ENCODE measurements around the gene PRKCA.

The PRKCA gene

DNA sequence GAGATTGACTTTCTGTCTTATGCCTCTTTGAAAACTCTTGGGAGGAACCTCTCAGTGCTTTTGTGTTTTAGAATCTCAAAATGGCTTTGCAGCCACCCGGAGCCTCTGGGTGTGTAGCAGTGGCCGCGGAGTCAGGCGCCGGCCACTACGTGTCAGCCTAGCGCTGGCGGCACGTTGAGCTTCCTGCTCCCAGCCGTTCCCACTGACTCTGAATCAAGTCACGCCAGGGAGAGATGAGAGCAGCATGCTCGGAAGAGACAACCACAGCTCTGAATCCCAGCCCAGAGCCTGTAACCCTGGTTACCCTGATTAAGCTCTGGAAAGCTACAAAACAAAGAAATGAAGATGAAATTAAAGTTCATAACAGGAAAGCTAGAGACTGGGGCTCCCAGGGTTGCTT is 435.1 kb downstream of the PRKCA start:
- no peak for TF ChIP-seq GATA3 (IDR thresholded peaks at IDR 0.05; ENCODE audit: low read depth, low read length)
- no peak for TF ChIP-seq GATA2 (IDR thresholded peaks at IDR 0.05; ENCODE audit: low read depth, low read length)

DNA sequence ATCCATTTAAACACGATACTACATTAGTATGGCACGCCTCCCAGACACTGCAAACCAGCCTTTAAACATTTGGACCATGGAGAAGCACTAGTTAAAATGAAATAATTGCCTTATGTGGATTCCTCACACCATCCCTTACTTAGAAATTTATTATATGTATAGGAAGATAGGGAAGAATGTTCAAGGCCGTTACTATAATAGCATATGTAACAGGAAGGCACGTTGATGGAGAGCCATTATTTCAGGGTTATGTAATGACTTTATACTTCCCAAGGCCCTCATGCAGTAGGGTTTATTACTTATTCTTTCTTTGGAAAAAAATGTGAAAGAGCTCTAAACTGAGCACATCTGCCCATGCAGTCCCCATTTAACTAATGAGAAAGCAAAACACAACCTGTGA is 435.9 kb downstream of the PRKCA start:
- TF ChIP-seq GATA3 (IDR thresholded peaks at IDR 0.05; ENCODE audit: low read depth, low read length) (no peak), GATA2 (IDR thresholded peaks at IDR 0.05; ENCODE audit: low read depth, low read length) (no peak)

DNA sequence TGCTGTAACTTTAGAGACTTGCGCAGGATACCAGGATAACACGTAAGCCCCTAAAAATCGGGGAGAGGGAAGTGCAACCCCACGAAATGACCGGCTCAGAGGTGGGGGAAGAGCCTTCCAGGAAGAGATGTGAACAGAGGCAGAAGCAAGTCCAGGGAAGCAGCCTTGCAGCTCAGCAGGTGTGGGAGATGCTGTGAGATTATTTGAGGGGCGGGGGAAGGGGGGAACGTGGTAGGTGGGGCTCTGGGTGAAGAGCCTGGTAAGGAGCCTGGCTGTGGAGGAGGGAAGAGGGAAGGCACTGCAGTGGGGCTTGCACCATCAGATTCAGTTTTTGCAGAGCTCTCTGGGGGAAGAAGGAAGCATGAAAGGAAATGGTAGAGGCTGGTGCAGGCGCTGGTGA is 437.1 kb downstream of the PRKCA start:
- TF ChIP-seq GATA2 (IDR thresholded peaks at IDR 0.05; ENCODE audit: low read depth, low read length) (no peak), GATA3 (IDR thresholded peaks at IDR 0.05; ENCODE audit: low read depth, low read length) (no peak)

DNA sequence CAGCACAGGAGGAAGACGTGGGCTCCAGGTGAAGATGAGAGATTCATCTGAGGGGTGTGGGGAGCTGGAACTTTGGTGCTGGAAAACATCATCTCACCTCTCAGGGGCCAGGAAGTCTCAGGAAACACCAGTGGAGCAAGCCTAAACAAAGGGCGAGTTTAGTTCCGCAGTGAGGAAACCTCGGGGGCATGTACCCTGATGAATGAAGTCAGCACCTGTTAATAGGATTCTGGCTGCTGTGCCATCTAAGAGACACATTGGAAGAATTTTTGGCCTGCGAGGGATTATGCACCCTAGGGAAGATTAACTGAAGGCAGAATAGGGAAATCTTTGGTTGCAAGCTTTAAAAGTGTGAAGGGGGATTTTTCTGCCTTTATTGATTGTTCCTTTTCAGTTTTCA is 437.8 kb downstream of the PRKCA start:
- no peak for TF ChIP-seq GATA3 (IDR thresholded peaks at IDR 0.05; ENCODE audit: low read depth, low read length)

DNA sequence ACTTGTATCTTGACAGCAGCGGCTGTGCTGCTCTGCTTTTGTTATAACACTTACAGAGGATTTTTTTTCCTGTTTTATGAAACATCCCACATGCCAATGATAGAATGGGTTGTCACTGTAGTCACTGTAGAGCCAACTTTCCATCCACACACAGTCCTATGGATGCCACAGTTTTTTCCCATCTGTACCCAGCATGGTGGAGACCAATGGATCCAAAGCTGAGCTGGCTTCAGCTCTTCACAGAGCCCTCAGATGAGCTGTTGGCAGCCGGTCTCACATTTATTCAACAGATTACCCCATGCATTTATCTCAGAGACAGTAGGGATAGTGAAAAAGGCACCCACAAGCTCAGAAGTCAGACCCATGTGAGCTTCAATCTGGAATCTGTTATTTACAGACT is 441.1 kb downstream of the PRKCA start:
- TF ChIP-seq GATA3 (IDR thresholded peaks at IDR 0.05; ENCODE audit: low read depth, low read length) (no peak), GATA2 (IDR thresholded peaks at IDR 0.05; ENCODE audit: low read depth, low read length) (no peak)

DNA sequence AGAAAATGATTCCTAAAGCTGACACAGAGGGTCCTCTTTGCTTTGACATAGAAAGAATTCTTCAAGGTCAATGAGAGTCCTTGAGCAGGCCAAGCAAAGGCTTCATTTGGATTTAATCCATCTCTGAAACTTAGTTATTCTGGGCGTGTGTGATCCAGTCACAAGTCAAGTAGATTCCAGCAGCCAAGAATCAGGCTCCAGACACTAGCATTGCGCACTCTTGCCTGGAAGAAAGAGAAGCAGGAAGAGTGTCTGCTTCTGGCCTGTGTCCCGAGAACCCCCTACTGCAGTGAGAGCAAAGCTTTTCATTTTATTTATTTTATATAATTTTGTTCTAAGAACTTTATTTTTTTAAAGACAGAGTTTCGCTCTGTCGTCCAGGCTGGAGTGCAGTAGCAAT is 444.3 kb downstream of the PRKCA start:
- TF ChIP-seq GATA2 (IDR thresholded peaks at IDR 0.05; ENCODE audit: low read depth, low read length) (no peak), GATA3 (IDR thresholded peaks at IDR 0.05; ENCODE audit: low read depth, low read length) (no peak)

DNA sequence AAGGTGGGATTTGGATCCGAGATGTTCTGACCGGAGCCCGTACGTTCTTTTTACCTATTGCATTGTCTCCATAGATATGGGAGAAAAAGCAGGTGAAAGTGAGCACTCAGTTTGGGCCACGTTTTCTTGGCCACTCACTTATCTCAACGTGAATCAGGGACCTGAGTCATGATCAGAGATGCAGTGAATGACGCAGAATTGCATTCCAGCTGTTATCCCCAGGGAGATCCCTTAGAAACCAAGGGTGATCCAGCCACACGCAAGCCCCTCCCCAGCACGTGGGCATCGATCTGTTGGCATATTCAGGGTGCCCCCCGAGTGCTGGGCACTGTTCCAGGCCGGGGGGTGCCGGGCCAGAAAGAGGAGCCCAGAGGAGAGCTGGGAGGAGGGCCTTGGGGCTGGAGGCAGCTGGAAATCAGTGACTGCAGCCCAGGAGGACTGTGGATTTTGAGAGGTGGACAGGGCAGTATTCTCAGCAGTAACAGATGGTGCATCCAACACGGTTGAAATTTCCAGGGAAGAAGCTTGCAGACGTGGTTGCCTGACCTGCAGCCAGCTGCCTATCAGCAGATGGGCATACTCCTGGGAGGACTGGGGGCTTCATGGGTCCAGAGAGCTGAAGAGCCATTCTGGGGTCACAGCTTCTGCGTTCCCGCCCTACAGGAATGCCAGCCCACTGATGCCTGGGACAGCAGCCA is 445.3 kb downstream of the PRKCA start:
- TF ChIP-seq GATA3 (IDR thresholded peaks at IDR 0.05; ENCODE audit: low read depth, low read length) = no peak
- no peak for TF ChIP-seq GATA2 (IDR thresholded peaks at IDR 0.05; ENCODE audit: low read depth, low read length)

DNA sequence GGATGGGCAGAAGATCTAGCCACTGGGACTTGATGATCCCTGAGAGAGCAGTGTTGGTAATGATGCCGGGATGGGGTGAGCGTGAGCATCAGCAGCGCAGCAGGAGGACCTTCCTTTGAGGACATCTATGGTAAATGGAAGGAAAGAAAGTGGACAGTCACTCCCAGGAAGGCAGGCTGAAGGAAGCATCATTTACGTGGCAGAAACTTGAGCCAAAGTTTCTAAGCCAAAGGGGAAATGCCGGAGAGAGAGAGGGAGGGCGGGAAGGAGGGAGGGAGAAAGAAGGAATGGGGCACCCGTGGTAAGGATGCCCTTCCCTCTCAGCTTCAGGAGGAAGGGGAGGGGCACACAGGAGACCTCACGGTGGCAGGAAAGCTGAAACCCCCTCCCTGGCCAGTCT is 446.2 kb downstream of the PRKCA start:
- TF ChIP-seq GATA2 (IDR thresholded peaks at IDR 0.05; ENCODE audit: low read depth, low read length) (no peak), GATA3 (IDR thresholded peaks at IDR 0.05; ENCODE audit: low read depth, low read length) (no peak)

DNA sequence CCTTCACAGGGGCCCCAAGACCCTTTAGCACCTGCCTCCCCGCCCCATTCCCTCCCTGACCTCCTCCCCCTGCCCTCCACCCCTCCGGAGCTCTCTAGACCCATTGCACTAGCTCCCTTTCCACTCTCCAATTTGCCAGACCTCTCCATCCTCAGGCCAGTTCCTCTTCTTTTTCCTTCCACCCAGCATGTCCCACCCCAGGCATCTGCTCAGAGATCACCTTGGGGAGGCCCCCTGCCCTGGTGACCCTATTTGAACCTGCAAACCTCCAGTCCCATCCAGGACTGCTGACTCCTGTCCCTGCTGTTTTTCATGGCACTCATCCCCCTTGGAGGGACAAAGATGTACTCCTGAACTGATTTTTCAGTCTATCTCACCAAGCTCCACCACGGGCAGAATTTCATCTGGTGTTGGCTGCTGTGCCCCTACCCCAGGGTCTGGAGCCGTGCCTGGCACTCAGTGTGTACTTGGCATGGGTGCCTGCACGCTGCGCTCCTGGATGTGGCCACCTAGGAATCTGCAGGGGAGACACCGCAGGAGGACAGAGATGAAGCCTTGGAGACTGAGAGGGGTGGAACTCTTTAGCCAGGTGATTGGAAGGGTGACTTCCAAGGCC is 446.9 kb downstream of the PRKCA start:
- TF ChIP-seq GATA2 (IDR thresholded peaks at IDR 0.05; ENCODE audit: low read depth, low read length) (no peak), GATA3 (IDR thresholded peaks at IDR 0.05; ENCODE audit: low read depth, low read length) (no peak)

DNA sequence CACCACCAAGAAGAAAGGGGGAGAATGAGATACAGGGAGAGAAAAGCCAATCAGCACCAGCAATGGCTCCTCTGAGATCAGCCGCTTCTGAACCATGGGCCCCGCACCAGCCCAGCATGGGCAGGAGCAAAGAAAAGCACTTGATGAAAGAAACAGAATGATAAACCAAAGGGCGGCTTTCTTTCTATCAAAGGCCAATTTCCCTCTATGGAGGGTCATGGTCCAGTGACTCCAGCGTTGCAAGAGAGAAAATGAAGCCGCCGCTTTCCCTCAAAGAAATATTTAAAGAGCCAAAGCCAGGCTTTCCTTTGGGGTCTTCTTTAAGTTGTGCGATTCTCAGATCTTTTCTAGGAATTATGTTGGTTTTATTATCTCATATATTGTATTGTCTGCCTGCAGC is 447.7 kb downstream of the PRKCA start:
- no peak for TF ChIP-seq GATA2 (IDR thresholded peaks at IDR 0.05; ENCODE audit: low read depth, low read length)
- no peak for TF ChIP-seq GATA3 (IDR thresholded peaks at IDR 0.05; ENCODE audit: low read depth, low read length)

DNA sequence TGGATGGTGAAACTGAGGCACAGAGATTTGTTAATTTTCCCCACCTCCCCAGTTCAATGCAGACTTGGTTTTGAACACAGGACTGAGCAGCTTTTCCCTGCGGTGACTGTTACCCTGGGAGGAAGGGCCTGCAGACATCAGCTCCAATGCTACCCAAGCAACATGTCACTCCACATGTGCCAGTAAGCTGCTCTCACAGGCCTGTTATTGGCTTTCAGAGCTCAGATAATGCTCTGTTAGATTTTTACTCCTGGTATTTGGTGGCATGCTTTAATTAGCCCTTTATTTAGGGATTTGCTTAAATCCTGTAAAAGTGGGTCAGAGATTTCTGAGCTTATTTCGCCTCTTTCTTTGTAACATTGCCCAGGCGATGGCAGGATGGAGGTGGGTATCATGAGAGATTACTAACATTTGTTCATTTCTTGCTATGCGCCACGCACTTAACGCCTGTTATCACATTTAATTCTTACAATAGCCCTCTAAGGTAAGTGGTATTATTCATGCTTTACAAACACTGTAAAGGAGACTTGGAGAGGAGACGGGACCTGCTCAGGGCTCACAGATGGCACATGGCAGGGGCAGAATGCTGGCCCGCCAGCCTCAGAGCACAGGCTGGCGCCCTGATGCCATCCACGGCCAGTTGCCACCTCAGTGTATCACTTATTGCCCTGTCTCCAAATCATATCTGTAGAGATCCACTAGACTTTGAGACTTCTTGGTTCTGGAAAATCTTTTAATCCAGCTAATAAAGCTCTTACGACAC is 448.5 kb downstream of the PRKCA start:
- no peak for TF ChIP-seq GATA2 (IDR thresholded peaks at IDR 0.05; ENCODE audit: low read depth, low read length)
- TF ChIP-seq GATA3 (IDR thresholded peaks at IDR 0.05; ENCODE audit: low read depth, low read length) = no peak

DNA sequence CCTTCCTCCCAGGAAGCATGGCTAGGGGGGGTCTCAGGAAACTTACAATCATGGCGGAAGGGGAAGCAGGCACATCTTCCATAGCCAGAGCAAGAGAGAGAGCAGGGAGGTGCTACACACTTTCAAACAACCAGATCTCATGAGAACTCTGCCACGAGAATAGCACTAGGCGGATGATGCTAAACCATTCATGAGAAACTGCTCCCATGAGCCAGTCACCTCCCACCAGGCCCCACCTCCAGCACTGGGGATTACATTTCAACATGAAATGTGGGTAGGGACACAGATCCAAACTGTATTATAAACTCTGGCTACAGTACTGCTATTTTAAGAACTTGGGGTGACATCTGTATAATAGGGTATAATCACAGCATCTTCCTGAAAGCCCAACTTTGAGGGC is 449.4 kb downstream of the PRKCA start:
- no peak for TF ChIP-seq GATA3 (IDR thresholded peaks at IDR 0.05; ENCODE audit: low read depth, low read length)
- no peak for TF ChIP-seq GATA2 (IDR thresholded peaks at IDR 0.05; ENCODE audit: low read depth, low read length)

DNA sequence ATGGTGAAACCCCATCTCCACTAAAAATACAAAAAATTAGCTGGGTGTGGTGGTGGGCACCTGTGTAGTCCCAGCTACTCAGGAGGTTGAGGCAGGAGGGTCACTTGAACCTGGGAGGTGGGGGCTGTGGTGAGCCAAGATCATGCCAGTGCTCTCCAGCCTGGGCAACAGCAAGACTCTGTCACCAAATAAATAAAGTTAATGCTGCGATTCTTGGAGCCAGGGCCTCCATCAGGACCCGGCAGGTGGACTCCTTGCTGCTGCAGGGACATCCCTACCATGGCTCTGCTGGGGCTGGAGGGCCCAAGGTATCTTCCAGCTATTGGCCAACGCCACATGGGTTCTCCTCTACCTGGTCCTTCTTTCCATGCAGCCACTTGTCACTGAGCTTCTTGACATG is 450.0 kb downstream of the PRKCA start:
- TF ChIP-seq GATA3 (IDR thresholded peaks at IDR 0.05; ENCODE audit: low read depth, low read length) = no peak
- no peak for TF ChIP-seq GATA2 (IDR thresholded peaks at IDR 0.05; ENCODE audit: low read depth, low read length)

DNA sequence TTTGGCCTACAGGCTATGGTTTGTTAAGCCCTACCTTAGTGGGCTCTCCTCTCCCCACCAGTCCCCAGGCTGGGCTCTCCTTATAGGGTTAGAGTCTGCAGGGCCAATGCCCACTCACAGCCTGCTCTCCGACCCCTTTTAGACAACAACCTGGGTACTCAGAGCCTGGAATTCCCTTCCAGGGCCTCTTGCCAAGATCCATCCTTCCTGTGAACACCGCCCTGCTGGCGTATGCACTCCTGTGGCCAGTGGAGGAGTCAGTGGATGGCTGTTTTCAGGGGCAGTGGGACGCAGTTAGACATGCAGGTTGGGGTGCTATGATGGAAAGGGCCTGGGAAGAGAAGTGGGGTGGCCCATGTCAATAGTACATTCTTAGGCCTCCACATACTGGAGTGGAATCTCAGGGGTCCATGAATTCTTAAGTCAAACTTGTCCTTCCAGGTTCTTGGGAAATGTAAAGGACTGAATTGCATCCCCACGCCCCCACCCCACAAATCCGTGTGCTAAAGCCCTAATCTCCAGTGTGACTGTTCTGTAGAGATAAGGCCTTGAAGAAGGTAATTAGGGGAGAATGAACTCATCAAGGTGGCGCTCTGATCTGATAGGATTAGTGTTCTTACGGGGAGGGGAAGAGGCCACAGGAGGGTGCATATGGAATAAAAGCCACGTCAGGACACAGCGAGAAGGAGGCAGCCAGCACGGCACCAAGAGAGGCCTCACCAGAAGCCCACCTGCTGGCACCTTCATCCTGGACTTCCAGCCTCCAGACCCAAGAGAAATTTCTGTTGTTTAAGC is 450.9 kb downstream of the PRKCA start:
- no peak for TF ChIP-seq GATA2 (IDR thresholded peaks at IDR 0.05; ENCODE audit: low read depth, low read length)
- no peak for TF ChIP-seq GATA3 (IDR thresholded peaks at IDR 0.05; ENCODE audit: low read depth, low read length)

Measured in SH-SY5Y (cell line).